ENCODE results near the gene ADI1. TPM values are rescaled to one million over a fixed set of nuclear protein-coding genes. Genes with fewer than 3 reads are reported as not detected.

Gene ADI1
- total RNA-seq, 1 experiment from 2014 or later, result 69.2 TPM

DNA sequence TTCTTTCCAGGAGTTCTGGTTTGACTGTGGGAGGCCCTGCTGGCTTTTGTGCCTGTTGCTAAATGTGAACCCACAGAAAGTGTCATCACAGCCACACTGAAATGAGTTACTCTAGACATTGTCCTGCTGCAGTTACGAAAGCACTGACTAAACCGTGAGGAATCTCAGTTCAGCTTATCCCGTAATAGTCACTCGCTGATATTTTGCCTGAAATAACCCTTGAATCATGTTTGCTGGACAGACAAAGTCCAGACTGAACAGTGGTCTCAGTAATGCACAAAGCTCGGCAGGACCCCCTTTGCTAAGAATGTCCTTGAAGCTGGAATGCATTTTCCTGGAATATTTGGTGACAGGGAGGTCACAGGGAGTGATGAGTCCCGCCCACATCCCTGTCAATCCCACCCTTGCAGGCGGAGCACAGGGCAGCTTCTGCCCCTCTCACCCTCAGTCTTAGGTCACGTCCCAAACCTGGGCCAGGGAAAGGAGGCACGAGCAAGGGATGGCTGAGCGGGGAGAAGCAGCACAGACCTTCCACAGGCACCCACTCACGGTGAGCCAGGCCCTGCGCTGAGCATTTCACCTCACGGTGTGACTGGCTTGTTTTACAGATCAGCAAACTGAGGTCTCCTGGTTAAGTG is 53.4 kb downstream of the ADI1 start:
- Mint-ChIP-seq H3K4me1 (ENCODE audit: low read depth, unreplicated experiment) (no peaks in the 10 kb centered on the region), H3K4me3 (ENCODE audit: unreplicated experiment) (no peak overlapping the region), H3K27ac (ENCODE audit: unreplicated experiment) (peak overlapping the region; percentile 18), H3K9me3 (ENCODE audit: unreplicated experiment) (no peaks in the 10 kb centered on the region), H3K27me3 (ENCODE audit: insufficient read depth, unreplicated experiment) (no peaks in the 10 kb centered on the region), H3K36me3 (ENCODE audit: insufficient read depth, unreplicated experiment) (peaks cover 15% of the 10 kb centered on the region)
- Histone ChIP-seq H3K4me3 (ENCODE audit: low read depth, low read length) (no peak overlapping the region), H3K9me3 (no peaks in the 10 kb centered on the region), H3K4me1 (peaks cover 20% of the 10 kb centered on the region), H3K36me3 (ENCODE audit: control insufficient read depth, insufficient read depth, low read length) (peaks cover 3% of the 10 kb centered on the region), H3K27me3 (replicated peaks; ENCODE audit: control insufficient read depth, insufficient read depth, low read length) (no peaks in the 10 kb centered on the region)
- intact Hi-C loops (cut with micrococcal nuclease; ENCODE audit: unreplicated experiment), result loop anchor here (5.0 kb wide), 1 partner anchor 186 kb away; no protein-coding TSS in a partner anchor
- no peak for TF ChIP-seq CTCF (IDR thresholded peaks at IDR 0.05; ENCODE audit: insufficient read depth in 1 of 2, low read depth in 1 of 2, low read length in 1 of 2, severe bottlenecking in 1 of 2, unreplicated experiment in 1 of 2)
- ChIA-PET POLR2A (interaction anchor here (1.1 kb wide), 2 partner anchors 12 to 53 kb away, joined by 3 to 6 read pairs; partner anchors contain the start of gene ADI1), CTCF (interaction anchor here (0.6 kb wide), 1 partner anchor 458 kb away, joined by 3 read pairs; no protein-coding TSS in a partner anchor)
- peak; percentile 42 to 58 for DNase-seq
- BruUV-seq (replicated peaks), result no TSS peak

GRCh38 chr2:3465328-3465727 is 54.0 kb downstream of the ADI1 start:
- ChIA-PET CTCF (no interaction called here), POLR2A (interaction anchor here (1.1 kb wide), 2 partner anchors 11 to 54 kb away, joined by 3 to 6 read pairs; partner anchors contain the start of gene ADI1)
- no peak for DNase-seq
- peaks cover 3% of the 10 kb centered on the region for H3K36me3 ChIP-seq (ENCODE audit: control insufficient read depth, insufficient read depth, low read length)
- no peak overlapping the region for H3K4me3 ChIP-seq (ENCODE audit: low read depth, low read length)
- H3K27me3 ChIP-seq (replicated peaks; ENCODE audit: control insufficient read depth, insufficient read depth, low read length), result no peaks in the 10 kb centered on the region
- no peaks in the 10 kb centered on the region for H3K4me1 Mint-ChIP-seq (ENCODE audit: low read depth, unreplicated experiment)
- no peak overlapping the region for H3K4me3 Mint-ChIP-seq (ENCODE audit: unreplicated experiment)
- no TSS peak for BruUV-seq (replicated peaks)
- peaks cover 15% of the 10 kb centered on the region for H3K36me3 Mint-ChIP-seq (ENCODE audit: insufficient read depth, unreplicated experiment)
- H3K9me3 Mint-ChIP-seq (ENCODE audit: unreplicated experiment), result no peaks in the 10 kb centered on the region
- H3K4me1 ChIP-seq, result peaks cover 20% of the 10 kb centered on the region
- TF ChIP-seq CTCF (IDR thresholded peaks at IDR 0.05; ENCODE audit: insufficient read depth in 1 of 2, low read depth in 1 of 2, low read length in 1 of 2, severe bottlenecking in 1 of 2, unreplicated experiment in 1 of 2), result no peak
- H3K9me3 ChIP-seq, result no peaks in the 10 kb centered on the region
- no peaks in the 10 kb centered on the region for H3K27me3 Mint-ChIP-seq (ENCODE audit: insufficient read depth, unreplicated experiment)
- peak overlapping the region; percentile 18 for H3K27ac Mint-ChIP-seq (ENCODE audit: unreplicated experiment)
- intact Hi-C loops (cut with micrococcal nuclease; ENCODE audit: unreplicated experiment), result loop anchor here (5.0 kb wide), 1 partner anchor 187 kb away; no protein-coding TSS in a partner anchor

DNA sequence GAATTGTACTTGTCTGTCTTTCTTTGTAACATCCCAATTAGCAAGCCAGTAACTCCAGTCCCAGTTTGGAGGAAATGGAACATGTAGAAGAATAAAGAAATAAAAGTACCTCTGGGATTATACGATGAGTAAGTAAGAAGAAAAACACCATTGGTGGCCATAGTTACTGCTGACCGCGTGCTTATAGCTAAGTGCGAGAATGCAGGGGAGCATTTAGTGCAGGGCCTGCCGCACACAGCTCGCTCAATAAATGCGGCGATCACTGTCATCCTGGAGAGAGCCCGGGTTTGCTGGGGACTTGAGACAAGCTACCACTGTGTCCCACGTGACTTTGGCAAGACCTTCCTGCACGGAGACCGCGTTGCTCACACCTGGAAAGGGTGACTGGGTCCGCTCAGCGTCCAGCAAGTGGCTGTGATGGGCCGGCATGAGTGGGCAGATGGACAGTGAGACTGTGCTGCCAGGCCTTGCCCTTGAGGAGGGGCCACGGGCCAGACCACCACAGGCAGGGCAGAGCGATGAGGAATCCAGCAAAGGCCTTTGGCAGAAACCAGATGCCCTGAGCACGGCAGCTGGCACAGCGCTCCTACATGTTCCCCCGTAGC is 54.8 kb downstream of the ADI1 start:
- CTCF ChIA-PET, result no interaction called here
- BruUV-seq (replicated peaks), result no TSS peak
- Histone ChIP-seq H3K4me1 (peaks cover 20% of the 10 kb centered on the region), H3K4me3 (ENCODE audit: low read depth, low read length) (no peak overlapping the region), H3K27me3 (replicated peaks; ENCODE audit: control insufficient read depth, insufficient read depth, low read length) (no peaks in the 10 kb centered on the region), H3K9me3 (no peaks in the 10 kb centered on the region), H3K36me3 (ENCODE audit: control insufficient read depth, insufficient read depth, low read length) (peaks cover 1% of the 10 kb centered on the region)
- Mint-ChIP-seq H3K27me3 (ENCODE audit: insufficient read depth, unreplicated experiment) (no peaks in the 10 kb centered on the region), H3K4me3 (ENCODE audit: unreplicated experiment) (no peak overlapping the region), H3K9me3 (ENCODE audit: unreplicated experiment) (no peaks in the 10 kb centered on the region), H3K36me3 (ENCODE audit: insufficient read depth, unreplicated experiment) (peaks cover 15% of the 10 kb centered on the region), H3K27ac (ENCODE audit: unreplicated experiment) (peak overlapping the region; percentile 18), H3K4me1 (ENCODE audit: low read depth, unreplicated experiment) (no peaks in the 10 kb centered on the region)
- no peak for TF ChIP-seq CTCF (IDR thresholded peaks at IDR 0.05; ENCODE audit: insufficient read depth in 1 of 2, low read depth in 1 of 2, low read length in 1 of 2, severe bottlenecking in 1 of 2, unreplicated experiment in 1 of 2)
- no peak for DNase-seq
- POLR2A ChIA-PET, result interaction anchor here (0.6 kb wide), 1 partner anchor 38 kb away, joined by 3 read pairs; no protein-coding TSS in a partner anchor
- intact Hi-C loops (cut with micrococcal nuclease; ENCODE audit: unreplicated experiment), result loop anchor here (5.0 kb wide), 2 partner anchors 73 to 188 kb away; no protein-coding TSS in a partner anchor

Measured in Caco-2 (cell line).